CD4-positive, alpha-beta memory T cell (primary cell): Measurements from ENCODE around the gene KIAA1958. TPM values are rescaled to one million over a fixed set of nuclear protein-coding genes. Genes with fewer than 3 reads are reported as not detected.
A peak's percentile ranks its signal among the peaks of the same experiment; 100 is the strongest.
"Not testable (repeated sequence)": the region's sequence is repeated elsewhere in the genome, so short reads cannot be mapped to it uniquely, and the experiment has no call there.

Experiments
- CTCF ChIA-PET: fragments of 350-600 bp; sonication (Branson Sonifier 250); formaldehyde crosslinking; loops from one replicate; lab custom pipeline; 2021; ENCODE audit warnings: inconsistent platforms; ENCODE audit not compliant: partially characterized antibody; lab: Charles Lee
- POLR2A ChIA-PET: fragments of 350-600 bp; sonication (Branson Sonifier 250); formaldehyde crosslinking; loops from one replicate; lab custom pipeline; 2021; ENCODE audit not compliant: partially characterized antibody; lab: Charles Lee
- DNase-seq, 5 donors: peaks; one replicate each; pipeline versions ENCODE4 v3.0.0 to v3.0.0-alpha.2; 2020 to 2022; ENCODE audit warnings: mixed read lengths in 1 of 5
- H3K27ac ChIP-seq: one replicate; pipeline ENCODE4 v1.7.0; 2013; ENCODE audit warnings: low read depth, low read length
- H3K27me3 ChIP-seq: 2 replicates; pipeline ENCODE4 v1.7.0; 2013; ENCODE audit warnings: mild to moderate bottlenecking, low read length, moderate library complexity; ENCODE audit not compliant: insufficient read depth
- H3K36me3 ChIP-seq: 2 replicates; pipeline ENCODE4 v1.7.0; 2013; ENCODE audit warnings: mild to moderate bottlenecking, low read length, moderate library complexity; ENCODE audit not compliant: insufficient read depth
- H3K4me1 ChIP-seq: 2 replicates; pipeline ENCODE4 v1.7.0; 2013; ENCODE audit warnings: mild to moderate bottlenecking, low read length, moderate library complexity; ENCODE audit not compliant: insufficient read depth
- H3K4me3 ChIP-seq, 2 donors: one replicate each; pipeline ENCODE4 v1.7.0; 2013; ENCODE audit warnings: low read length in 2 of 2, mild to moderate bottlenecking in 1 of 2
- H3K9me3 ChIP-seq, 2 donors: one replicate each; pipeline ENCODE4 v1.7.0; 2013; ENCODE audit warnings: low read length in 2 of 2, control low read depth in 1 of 2; ENCODE audit not compliant: control insufficient read depth in 1 of 2
- H3K27ac Mint-ChIP-seq, 7 donors: one replicate each; pipeline ENCODE4 v1.8.0; 2020 to 2021; ENCODE audit warnings: mixed read lengths in 7 of 7, mild to moderate bottlenecking in 6 of 7, inconsistent platforms in 3 of 7, moderate library complexity in 3 of 7
- H3K27me3 Mint-ChIP-seq, 2 donors: one replicate each; pipeline ENCODE4 v1.8.0; 2020 to 2021; ENCODE audit warnings: mixed read lengths in 2 of 2
- H3K36me3 Mint-ChIP-seq, 2 donors: one replicate each; pipeline ENCODE4 v1.8.0; 2020 to 2021; ENCODE audit warnings: mixed read lengths in 2 of 2, inconsistent platforms in 1 of 2, mild to moderate bottlenecking in 1 of 2
- H3K4me1 Mint-ChIP-seq, 4 donors: one replicate each; pipeline ENCODE4 v1.8.0; 2020 to 2021; ENCODE audit warnings: mixed read lengths in 4 of 4, mild to moderate bottlenecking in 1 of 4
- H3K4me3 Mint-ChIP-seq, 8 donors: one replicate each; pipeline ENCODE4 v1.8.0; 2020 to 2021; ENCODE audit warnings: mixed read lengths in 8 of 8, mild to moderate bottlenecking in 7 of 8, moderate library complexity in 6 of 8, inconsistent platforms in 3 of 8
- H3K9me3 Mint-ChIP-seq, 8 donors: one replicate each; pipeline ENCODE4 v1.8.0; 2020 to 2021; ENCODE audit warnings: mixed read lengths in 8 of 8, mild to moderate bottlenecking in 5 of 8, inconsistent platforms in 3 of 8, moderate library complexity in 1 of 8
- intact Hi-C: fragments of 100-400 bp; cut with micrococcal nuclease; formaldehyde crosslinking; loops from one replicate; pipeline ENCODE4 v1.15.1; 2023
- polyA plus RNA-seq, 2 donors: library from polyadenylated mRNA; unstranded; fragments of 300-500 nt; fragmentation: Illumina TruSeq; gene quantifications; one replicate each; pipeline ENCODE4 v1.2.3, GENCODE V29; 2021
- total RNA-seq, 2 experiments: library from RNA; stranded (reverse); gene quantifications; one replicate each; pipeline ENCODE4 v1.2.3, GENCODE V29; 2021

The KIAA1958 gene
- total and polyA plus RNA-seq, 4 experiments from 2014 or later = 0.63 to 5.1 (median 2.8) TPM

- Mint-ChIP-seq H3K27me3 (no peaks in the 10 kb centered on the region), H3K36me3 (peaks cover 0 to 19% of the 10 kb centered on the region in 2 donors), H3K27ac (no peak overlapping the region), H3K4me1 (no peaks in the 10 kb centered on the region), H3K4me3 (no peak overlapping the region), H3K9me3 (no peaks in the 10 kb centered on the region)
- Histone ChIP-seq H3K27ac (no peak overlapping the region), H3K4me1 (no peaks in the 10 kb centered on the region), H3K36me3 (no peaks in the 10 kb centered on the region), H3K9me3 (no peaks in the 10 kb centered on the region), H3K27me3 (no peaks in the 10 kb centered on the region), H3K4me3 (no peak overlapping the region)
- intact Hi-C loops = no loop called here
- ChIA-PET CTCF (no interaction called here), POLR2A (no interaction called here)
- no peak for DNase-seq
These were observed 88.5 kb downstream of the KIAA1958 start for GRCh38 chr9:112575107-112575506.

GRCh38 chr9:112581469-112582176, 95.0 kb downstream of the KIAA1958 start:
- no peak overlapping the region for H3K27ac ChIP-seq
- no peaks in the 10 kb centered on the region for H3K4me1 ChIP-seq
- H3K36me3 Mint-ChIP-seq = peaks cover 0 to under 1% of the 10 kb centered on the region in 2 donors
- H3K36me3 ChIP-seq = no peaks in the 10 kb centered on the region
- no peaks in the 10 kb centered on the region for H3K27me3 Mint-ChIP-seq
- no peaks in the 10 kb centered on the region for H3K4me1 Mint-ChIP-seq
- no peaks in the 10 kb centered on the region for H3K27me3 ChIP-seq
- no peak overlapping the region for H3K4me3 Mint-ChIP-seq
- no peak for DNase-seq
- H3K9me3 Mint-ChIP-seq = no peaks in the 10 kb centered on the region
- POLR2A ChIA-PET = no interaction called here
- CTCF ChIA-PET = interaction anchor here (0.6 kb wide), 1 partner anchor 120 kb away, joined by 3 read pairs; no protein-coding TSS in a partner anchor
- intact Hi-C loops = no loop called here
- no peak overlapping the region for H3K4me3 ChIP-seq
- H3K9me3 ChIP-seq = no peaks in the 10 kb centered on the region
- no peak overlapping the region for H3K27ac Mint-ChIP-seq

- POLR2A ChIA-PET = no interaction called here
- H3K4me1 ChIP-seq = no peaks in the 10 kb centered on the region
- H3K27ac Mint-ChIP-seq = no peak overlapping the region
- no peak overlapping the region for H3K4me3 Mint-ChIP-seq
- CTCF ChIA-PET = interaction anchor here (0.7 kb wide), 1 partner anchor 261 kb away, joined by 3 read pairs; no protein-coding TSS in a partner anchor
- H3K4me3 ChIP-seq = no peak overlapping the region
- no peaks in the 10 kb centered on the region for H3K27me3 ChIP-seq
- no peaks in the 10 kb centered on the region for H3K9me3 Mint-ChIP-seq
- no peak overlapping the region for H3K27ac ChIP-seq
- intact Hi-C loops = no loop called here
- no peaks in the 10 kb centered on the region for H3K36me3 Mint-ChIP-seq
- no peaks in the 10 kb centered on the region for H3K4me1 Mint-ChIP-seq
- H3K9me3 ChIP-seq = no peaks in the 10 kb centered on the region
- no peak for DNase-seq
- no peaks in the 10 kb centered on the region for H3K27me3 Mint-ChIP-seq
- H3K36me3 ChIP-seq = no peaks in the 10 kb centered on the region
These were observed 96.0 kb downstream of the KIAA1958 start for GRCh38 chr9:112582371-112583262.

- no peak for DNase-seq
- Mint-ChIP-seq H3K36me3 (no peaks in the 10 kb centered on the region), H3K4me1 (no peaks in the 10 kb centered on the region), H3K27ac (no peak overlapping the region), H3K9me3 (no peaks in the 10 kb centered on the region), H3K4me3 (no peak overlapping the region), H3K27me3 (no peaks in the 10 kb centered on the region)
- H3K9me3 ChIP-seq = no peaks in the 10 kb centered on the region
- no peaks in the 10 kb centered on the region for H3K36me3 ChIP-seq
- intact Hi-C loops = no loop called here
- POLR2A ChIA-PET = no interaction called here
- H3K4me1 ChIP-seq = no peaks in the 10 kb centered on the region
- no peak overlapping the region for H3K4me3 ChIP-seq
- no peaks in the 10 kb centered on the region for H3K27me3 ChIP-seq
- no peak overlapping the region for H3K27ac ChIP-seq
- CTCF ChIA-PET = no interaction called here
These were observed 100.0 kb downstream of the KIAA1958 start for GRCh38 chr9:112586599-112587155.

GRCh38 chr9:112591875-112592274, 105.2 kb downstream of the KIAA1958 start:
- H3K4me3 Mint-ChIP-seq, H3K36me3 ChIP-seq, CTCF ChIA-PET, POLR2A ChIA-PET, H3K4me3 ChIP-seq, H3K27me3 ChIP-seq, H3K4me1 ChIP-seq, H3K36me3 Mint-ChIP-seq, H3K4me1 Mint-ChIP-seq, H3K9me3 ChIP-seq, H3K9me3 Mint-ChIP-seq, H3K27me3 Mint-ChIP-seq, DNase-seq, H3K27ac ChIP-seq, intact Hi-C loops: not testable (repeated sequence)
- peak overlapping the region in 1 of 7 donors; percentile 18 for H3K27ac Mint-ChIP-seq

GRCh38 chr9:112599732-112600131, 113.1 kb downstream of the KIAA1958 start:
- Histone ChIP-seq H3K27me3 (no peaks in the 10 kb centered on the region), H3K4me1 (no peaks in the 10 kb centered on the region), H3K27ac (no peak overlapping the region), H3K9me3 (no peaks in the 10 kb centered on the region), H3K36me3 (no peaks in the 10 kb centered on the region), H3K4me3 (no peak overlapping the region)
- POLR2A ChIA-PET = no interaction called here
- CTCF ChIA-PET = interaction anchor here (0.7 kb wide), 1 partner anchor 193 kb away, joined by 3 read pairs; no protein-coding TSS in a partner anchor
- intact Hi-C loops = no loop called here
- Mint-ChIP-seq H3K4me1 (no peaks in the 10 kb centered on the region), H3K9me3 (no peaks in the 10 kb centered on the region), H3K4me3 (no peak overlapping the region), H3K36me3 (no peaks in the 10 kb centered on the region), H3K27me3 (no peaks in the 10 kb centered on the region), H3K27ac (no peak overlapping the region)
- DNase-seq = no peak

GRCh38 chr9:112601636-112602035, 115.0 kb downstream of the KIAA1958 start:
- Mint-ChIP-seq H3K4me1 (no peaks in the 10 kb centered on the region), H3K9me3 (no peaks in the 10 kb centered on the region), H3K36me3 (no peaks in the 10 kb centered on the region), H3K4me3 (no peak overlapping the region), H3K27me3 (peaks cover 0 to 3% of the 10 kb centered on the region in 2 donors), H3K27ac (no peak overlapping the region)
- ChIA-PET CTCF (no interaction called here), POLR2A (no interaction called here)
- H3K27me3 ChIP-seq = no peaks in the 10 kb centered on the region
- no peaks in the 10 kb centered on the region for H3K36me3 ChIP-seq
- no peak for DNase-seq
- no peaks in the 10 kb centered on the region for H3K9me3 ChIP-seq
- intact Hi-C loops = no loop called here
- H3K4me3 ChIP-seq = no peak overlapping the region
- no peak overlapping the region for H3K27ac ChIP-seq
- no peaks in the 10 kb centered on the region for H3K4me1 ChIP-seq
